ENCODE results near the gene BANF1.

The BANF1 gene, protein sequence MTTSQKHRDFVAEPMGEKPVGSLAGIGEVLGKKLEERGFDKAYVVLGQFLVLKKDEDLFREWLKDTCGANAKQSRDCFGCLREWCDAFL

DNA sequence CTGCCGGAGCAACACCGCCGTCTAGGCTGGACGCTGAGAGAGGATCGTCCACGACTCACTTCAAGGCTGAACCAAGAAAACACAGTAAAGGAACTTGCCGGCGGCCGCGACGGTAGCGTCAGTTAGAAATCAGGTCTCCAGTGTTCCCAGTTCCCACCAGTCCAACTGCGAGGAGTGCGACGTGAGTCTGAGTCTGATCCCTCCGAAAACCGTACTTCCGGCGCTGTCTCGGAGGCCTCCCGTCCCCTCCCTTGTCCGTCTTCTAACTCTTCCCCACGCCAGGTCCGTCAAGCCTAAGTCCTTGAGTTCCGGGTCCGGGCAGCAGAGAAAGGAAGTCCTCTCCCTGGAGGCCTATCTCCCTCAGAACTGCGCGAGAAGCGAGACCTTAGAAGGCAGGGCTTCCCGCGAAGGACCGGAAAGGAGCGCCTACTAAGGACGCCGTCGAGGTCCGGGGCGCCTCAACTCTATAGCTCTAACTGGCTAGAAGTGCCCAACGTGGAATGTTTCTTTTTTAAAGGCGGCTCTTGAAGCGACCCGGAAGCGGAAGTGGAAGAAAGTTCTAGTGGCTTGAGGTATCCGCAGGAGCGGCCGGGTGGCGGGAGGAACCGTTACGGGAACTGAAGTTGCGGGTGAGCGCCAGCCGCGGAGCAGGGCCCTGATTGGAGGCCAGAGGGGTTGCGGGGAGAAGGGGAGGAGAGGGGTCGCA is at the start of gene BANF1, which contains the start of gene EIF1AD:
Gene BANF1 (plus strand): TSS at position 562 of the 706 bp plus-strand sequence. CDS start 748 bp downstream, outside the sequence.
Gene EIF1AD (minus strand): TSS at position 216 of the 706 bp plus-strand sequence. CDS start 1,768 bp downstream, outside the sequence.
- Histone ChIP-seq H3K27ac (peak within 1 kb of the TSS; percentile 87), H3K36me3 (replicated peaks) (peaks cover 39% of the 10 kb centered on the region), H3K4me3 (ENCODE audit: low read depth, low read length) (peak within 1 kb of the TSS; percentile 99), H3K27me3 (replicated peaks) (no peaks in the 10 kb centered on the region)
- peak; percentile 95 for DNase-seq
- in situ Hi-C loops (cut with HindIII; ENCODE audit: low pct_ligation_motif_present, low sequenced_read_pairs) = no loop called here
- TF ChIP-seq, protein P1, sequence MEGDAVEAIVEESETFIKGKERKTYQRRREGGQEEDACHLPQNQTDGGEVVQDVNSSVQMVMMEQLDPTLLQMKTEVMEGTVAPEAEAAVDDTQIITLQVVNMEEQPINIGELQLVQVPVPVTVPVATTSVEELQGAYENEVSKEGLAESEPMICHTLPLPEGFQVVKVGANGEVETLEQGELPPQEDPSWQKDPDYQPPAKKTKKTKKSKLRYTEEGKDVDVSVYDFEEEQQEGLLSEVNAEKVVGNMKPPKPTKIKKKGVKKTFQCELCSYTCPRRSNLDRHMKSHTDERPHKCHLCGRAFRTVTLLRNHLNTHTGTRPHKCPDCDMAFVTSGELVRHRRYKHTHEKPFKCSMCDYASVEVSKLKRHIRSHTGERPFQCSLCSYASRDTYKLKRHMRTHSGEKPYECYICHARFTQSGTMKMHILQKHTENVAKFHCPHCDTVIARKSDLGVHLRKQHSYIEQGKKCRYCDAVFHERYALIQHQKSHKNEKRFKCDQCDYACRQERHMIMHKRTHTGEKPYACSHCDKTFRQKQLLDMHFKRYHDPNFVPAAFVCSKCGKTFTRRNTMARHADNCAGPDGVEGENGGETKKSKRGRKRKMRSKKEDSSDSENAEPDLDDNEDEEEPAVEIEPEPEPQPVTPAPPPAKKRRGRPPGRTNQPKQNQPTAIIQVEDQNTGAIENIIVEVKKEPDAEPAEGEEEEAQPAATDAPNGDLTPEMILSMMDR (IDR thresholded peaks at IDR 0.05; ENCODE audit: low read depth, low read length, missing control alignments) = no peak

DNA sequence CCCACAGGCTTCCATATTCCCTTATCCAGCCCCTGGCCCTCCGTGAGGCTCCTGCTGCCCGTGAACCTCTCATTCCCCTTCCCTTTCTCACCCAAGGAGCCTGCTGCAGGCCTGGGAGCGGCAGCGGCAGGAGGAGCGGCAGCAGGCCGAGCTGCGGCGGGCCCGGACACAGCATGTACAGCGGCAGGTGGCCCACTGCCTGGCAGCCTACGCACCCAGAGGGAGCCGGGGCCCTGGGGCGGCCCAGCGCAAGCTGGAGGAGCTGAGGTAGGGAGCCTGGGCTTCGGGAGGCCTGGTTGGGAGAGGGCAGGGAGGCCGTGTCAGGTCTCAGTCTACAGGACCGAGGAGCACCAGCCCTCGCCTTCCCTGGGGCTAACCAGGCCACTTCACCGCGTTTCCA is 48.8 kb upstream of the BANF1 start:
- H3K36me3 ChIP-seq (replicated peaks) = no peaks in the 10 kb centered on the region
- DNase-seq = no peak
- TF ChIP-seq, protein P1 (IDR thresholded peaks at IDR 0.05; ENCODE audit: low read depth, low read length, missing control alignments) = no peak
- H3K27ac ChIP-seq = no peak overlapping the region
- no peaks in the 10 kb centered on the region for H3K27me3 ChIP-seq (replicated peaks)
- no peak overlapping the region for H3K4me3 ChIP-seq (ENCODE audit: low read depth, low read length)
- in situ Hi-C loops (cut with HindIII; ENCODE audit: low pct_ligation_motif_present, low sequenced_read_pairs) = no loop called here

DNA sequence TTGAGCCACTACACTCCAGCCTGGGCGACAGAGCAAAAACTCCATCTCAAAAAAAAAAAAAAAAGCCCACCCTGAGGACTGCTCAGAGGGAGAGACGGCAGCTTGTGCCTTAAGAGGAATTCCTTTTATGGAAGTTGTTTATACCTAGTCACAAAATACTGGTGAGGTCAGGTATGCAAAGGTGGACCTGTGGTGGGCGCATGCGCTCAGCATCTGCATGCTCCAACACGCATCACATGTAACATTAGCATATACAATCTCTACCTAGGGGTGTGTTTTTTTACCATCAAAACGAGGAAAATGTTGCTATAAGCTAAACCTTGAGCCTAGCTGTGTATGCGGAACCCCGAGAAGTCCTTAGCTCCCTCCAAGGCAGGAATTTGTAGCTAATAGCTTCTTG is 47.5 kb upstream of the BANF1 start:
- Histone ChIP-seq H3K27me3 (replicated peaks) (no peaks in the 10 kb centered on the region), H3K36me3 (replicated peaks) (no peaks in the 10 kb centered on the region), H3K27ac (no peak overlapping the region), H3K4me3 (ENCODE audit: low read depth, low read length) (no peak overlapping the region)
- TF ChIP-seq, protein P1 (IDR thresholded peaks at IDR 0.05; ENCODE audit: low read depth, low read length, missing control alignments) = no peak
- in situ Hi-C loops (cut with HindIII; ENCODE audit: low pct_ligation_motif_present, low sequenced_read_pairs) = no loop called here
- no peak for DNase-seq

DNA sequence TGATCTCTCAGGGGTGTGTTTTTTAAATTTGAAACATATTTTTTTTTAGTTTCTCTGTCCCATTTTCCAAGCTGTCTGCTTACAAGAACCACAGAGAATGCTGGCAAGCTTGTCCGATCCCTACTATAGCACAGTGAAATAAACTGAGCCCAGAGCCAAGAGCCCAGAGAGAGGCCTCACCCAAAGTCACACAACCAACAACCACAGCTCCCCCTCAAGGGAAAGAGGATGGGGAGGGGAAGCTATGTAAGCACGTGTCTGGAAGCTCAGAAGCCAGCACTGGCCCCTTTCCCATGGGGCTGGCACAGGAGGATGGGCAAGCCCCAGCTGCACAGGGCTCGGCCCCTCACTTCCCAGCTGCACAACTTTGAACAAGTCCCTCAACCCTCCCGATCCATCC is 44.0 kb upstream of the BANF1 start:
- Histone ChIP-seq H3K27ac (no peak overlapping the region), H3K27me3 (replicated peaks) (no peaks in the 10 kb centered on the region), H3K36me3 (replicated peaks) (no peaks in the 10 kb centered on the region), H3K4me3 (ENCODE audit: low read depth, low read length) (no peak overlapping the region)
- in situ Hi-C loops (cut with HindIII; ENCODE audit: low pct_ligation_motif_present, low sequenced_read_pairs) = no loop called here
- TF ChIP-seq, protein P1 (IDR thresholded peaks at IDR 0.05; ENCODE audit: low read depth, low read length, missing control alignments) = no peak
- DNase-seq = no peak

DNA sequence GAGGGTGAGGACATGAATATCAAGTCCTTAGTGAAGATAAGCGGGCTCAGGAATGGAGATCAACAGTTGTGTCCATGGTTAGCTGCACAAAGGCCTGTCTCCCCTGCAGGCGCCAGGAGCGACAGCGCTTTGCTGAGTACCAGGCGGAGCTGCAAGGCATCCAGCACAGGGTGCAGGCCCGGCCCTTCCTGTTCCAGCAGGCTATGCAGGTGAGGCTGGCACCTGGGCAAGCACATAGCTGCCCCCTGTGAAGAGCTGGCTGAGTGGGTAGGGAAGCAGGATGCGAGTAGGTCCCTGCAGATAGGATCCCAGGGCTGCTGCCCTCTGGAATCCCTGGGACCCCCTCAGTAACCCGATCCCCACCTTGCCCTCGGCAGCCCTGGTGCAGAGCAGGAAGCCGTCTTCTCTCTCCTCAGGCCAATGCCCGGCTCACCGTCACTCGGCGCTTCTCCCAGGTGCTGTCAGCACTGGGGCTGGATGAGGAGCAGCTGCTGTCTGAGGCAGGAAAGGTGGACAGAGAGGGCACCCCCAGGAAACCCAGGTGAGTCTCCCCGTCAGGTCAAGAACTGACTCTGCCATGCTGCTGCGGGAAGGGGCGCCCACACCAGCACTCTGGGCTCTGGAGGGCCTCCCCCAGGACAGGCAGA is 43.4 kb upstream of the BANF1 start:
- Histone ChIP-seq H3K27ac (no peak overlapping the region), H3K36me3 (replicated peaks) (peaks cover under 1% of the 10 kb centered on the region), H3K4me3 (ENCODE audit: low read depth, low read length) (no peak overlapping the region), H3K27me3 (replicated peaks) (no peaks in the 10 kb centered on the region)
- TF ChIP-seq, protein P1 (IDR thresholded peaks at IDR 0.05; ENCODE audit: low read depth, low read length, missing control alignments) = no peak
- in situ Hi-C loops (cut with HindIII; ENCODE audit: low pct_ligation_motif_present, low sequenced_read_pairs) = no loop called here
- DNase-seq = no peak

Measured in brain microvascular endothelial cell (primary cell).